ENCODE results near the gene RAB4A.

- TF ChIP-seq EZH2 (IDR thresholded peaks at IDR 0.05; ENCODE audit: low read depth, low read length, severe bottlenecking) = no peak
- TF ChIP-seq EP300 (IDR thresholded peaks at IDR 0.05; ENCODE audit: borderline replicate concordance in 1 of 2, low read depth in 2 of 2, low read length in 2 of 2) = no peak
- no peak for TF ChIP-seq POLR2AphosphoS5 (IDR thresholded peaks at IDR 0.05; ENCODE audit: low read depth, low read length)
- no peak for TF ChIP-seq ATF2 (IDR thresholded peaks at IDR 0.05; ENCODE audit: low read length)
- TF ChIP-seq CREB1 (IDR thresholded peaks at IDR 0.05) = no peak
- no peak for TF ChIP-seq CTCF (IDR thresholded peaks at IDR 0.05; ENCODE audit: control extremely low read depth in 1 of 3, insufficient read depth in 1 of 3, low read depth in 1 of 3, low read length in 3 of 3)
Observed at GRCh38 chr1:229224308-229224707, 46.6 kb upstream of the RAB4A start.
